Renal cortical epithelial cell (primary cell): ENCODE results near the gene EMD. TPM values are rescaled to one million over a fixed set of nuclear protein-coding genes. Genes with fewer than 3 reads are reported as not detected.
"Not testable (repeated sequence)": the region's sequence is repeated elsewhere in the genome, so short reads cannot be mapped to it uniquely, and the experiment has no call there.

Experiments used
- DNase-seq: peaks from one replicate; pipeline ENCODE4 v3.0.0-alpha.2; 2011; ENCODE audit warnings: low read depth
- total RNA-seq: library from RNA; depleted of rRNA; stranded (reverse); fragments of >200 nt; gene quantifications from 2 replicates; pipeline ENCODE4 v1.2.3, GENCODE V29; 2014

EMD gene
- 14.9 and 16.8 TPM in 2 replicates for total RNA-seq

GRCh38 chrX:154378799-154379568 is at the start of gene EMD:
Gene EMD, plus strand, starts transcription at chrX:154379295. Its CDS starts 190 bp downstream, at chrX:154379485.
- DNase-seq = peak; percentile 86

- no peak for DNase-seq
These were observed 46.5 kb upstream of the EMD start for GRCh38 chrX:154332561-154332960.

DNA sequence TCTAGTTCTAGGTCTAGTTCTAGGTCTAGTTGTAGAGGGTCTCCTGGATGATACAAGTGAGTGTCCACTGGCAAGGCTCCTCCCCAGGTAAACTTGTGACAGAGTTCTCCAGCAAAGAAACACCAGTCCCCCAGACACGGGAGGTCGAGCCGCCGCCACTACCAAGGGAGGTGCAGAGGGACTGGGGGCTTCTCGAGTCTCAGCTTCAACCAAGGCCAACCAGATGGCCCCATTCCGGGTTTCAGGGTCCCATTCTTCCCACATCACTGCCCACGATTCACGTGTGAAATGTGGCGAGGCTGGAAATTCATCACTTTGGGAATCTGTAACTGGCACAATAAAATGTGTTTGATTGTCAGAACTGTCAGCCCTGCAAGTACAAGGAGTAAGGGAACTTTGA is 46.0 kb upstream of the EMD start:
- no peak for DNase-seq

DNA sequence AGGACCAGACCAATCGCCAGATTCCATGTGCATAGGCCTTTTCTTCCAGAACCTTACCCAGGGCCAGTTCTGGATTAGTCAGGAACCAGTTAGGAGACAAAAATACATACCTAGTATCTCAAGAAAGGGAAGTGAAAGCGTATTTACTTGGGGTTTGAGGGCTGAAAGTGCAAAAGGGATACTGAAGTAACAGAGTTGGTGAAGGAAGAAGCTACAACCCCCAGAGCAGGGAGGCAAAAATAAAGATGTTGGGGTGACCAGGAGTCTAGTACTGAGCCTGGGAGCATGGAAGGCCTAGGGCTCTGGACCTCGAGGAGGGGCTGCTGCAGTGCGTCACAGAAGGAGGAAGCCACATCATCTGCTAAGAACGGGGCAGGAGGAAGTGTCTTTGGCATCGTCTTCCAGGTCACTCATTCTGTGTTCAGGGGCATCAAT is 45.2 kb upstream of the EMD start:
- DNase-seq = no peak

DNA sequence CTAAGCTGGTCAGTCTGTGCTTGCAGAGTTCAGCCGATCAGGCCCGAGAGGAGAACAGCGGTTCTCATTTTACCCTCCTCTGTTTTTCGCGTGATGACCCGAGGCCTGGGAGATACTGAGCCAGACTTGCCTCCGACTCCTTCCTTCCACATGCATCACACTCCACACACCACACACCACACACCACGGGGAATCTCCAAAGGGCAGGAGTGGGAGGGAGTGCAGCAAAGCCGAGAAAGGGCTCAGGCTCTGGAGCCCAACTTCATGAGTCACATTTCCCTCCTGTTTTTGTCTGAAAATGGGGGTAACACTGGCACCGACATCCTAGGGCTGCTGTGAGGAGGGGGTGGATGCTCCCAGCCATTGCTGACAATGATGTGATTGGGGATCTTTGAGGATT is 44.6 kb upstream of the EMD start:
- DNase-seq = no peak

GRCh38 chrX:154341399-154342298 is 37.4 kb upstream of the EMD start:
- not testable (repeated sequence) for DNase-seq

DNA sequence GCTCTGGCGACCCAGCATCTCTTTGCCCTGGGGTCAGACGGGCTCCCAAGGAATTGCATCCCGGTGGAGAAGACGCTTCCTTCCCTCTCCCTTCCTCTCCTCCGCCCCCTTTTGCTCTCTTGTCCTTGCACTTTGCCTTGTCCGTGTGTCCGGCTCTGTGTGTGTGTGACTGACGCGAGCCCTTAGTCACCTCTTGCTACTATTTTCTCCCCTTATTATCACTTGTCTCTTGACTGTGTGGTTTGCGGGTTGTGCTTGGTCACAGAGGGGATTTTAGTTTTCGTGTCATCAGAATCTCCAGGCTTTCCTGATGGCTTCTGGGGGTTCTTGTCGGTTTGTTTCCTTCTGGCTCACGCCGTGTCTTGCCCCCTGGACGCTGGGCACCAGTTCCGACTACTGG is 36.0 kb upstream of the EMD start:
- DNase-seq = not testable (repeated sequence)

DNA sequence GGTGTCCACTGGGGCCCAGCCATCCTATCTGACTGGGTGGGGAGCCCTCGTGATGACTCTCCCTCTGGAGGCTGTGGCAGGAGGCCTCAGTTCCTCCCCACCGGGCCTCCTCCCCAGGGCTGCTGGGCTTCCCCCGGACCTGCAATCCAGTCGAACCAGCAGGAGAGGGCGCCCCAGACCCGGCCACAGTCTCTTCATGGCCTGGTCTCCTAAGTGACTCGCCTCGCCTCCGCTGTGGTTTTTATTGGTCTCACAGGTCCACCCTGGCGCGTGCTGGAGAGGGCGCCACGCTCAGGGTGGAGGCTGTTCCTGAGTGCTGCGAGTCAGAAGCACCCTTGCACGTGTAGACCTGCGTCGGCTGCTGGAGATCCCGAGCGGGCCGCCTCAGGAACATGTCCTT is 35.5 kb upstream of the EMD start:
- not testable (repeated sequence) for DNase-seq

DNA sequence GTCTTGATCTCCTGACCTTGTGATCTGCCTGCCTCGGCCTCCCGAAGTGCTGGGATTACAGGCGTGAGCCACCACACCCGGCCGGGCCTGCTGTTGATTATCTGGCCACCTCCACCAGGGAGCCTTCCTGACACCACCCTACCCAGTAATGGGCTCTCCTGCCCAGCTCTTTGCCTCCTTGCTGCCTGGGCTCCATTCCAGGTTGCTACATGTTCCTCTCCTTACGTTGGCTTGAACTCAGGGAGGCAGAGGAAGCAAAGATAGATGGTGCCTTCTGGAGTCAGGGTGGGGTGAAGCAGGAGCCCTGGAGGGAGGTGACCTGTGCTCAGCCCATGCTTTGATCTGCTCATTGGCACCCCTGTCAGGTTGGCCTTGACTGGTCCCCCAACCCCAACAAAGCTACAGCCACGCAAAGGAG is 31.0 kb upstream of the EMD start:
- DNase-seq = no peak

GRCh38 chrX:154348646-154349358 is 30.3 kb upstream of the EMD start:
- no peak for DNase-seq

DNA sequence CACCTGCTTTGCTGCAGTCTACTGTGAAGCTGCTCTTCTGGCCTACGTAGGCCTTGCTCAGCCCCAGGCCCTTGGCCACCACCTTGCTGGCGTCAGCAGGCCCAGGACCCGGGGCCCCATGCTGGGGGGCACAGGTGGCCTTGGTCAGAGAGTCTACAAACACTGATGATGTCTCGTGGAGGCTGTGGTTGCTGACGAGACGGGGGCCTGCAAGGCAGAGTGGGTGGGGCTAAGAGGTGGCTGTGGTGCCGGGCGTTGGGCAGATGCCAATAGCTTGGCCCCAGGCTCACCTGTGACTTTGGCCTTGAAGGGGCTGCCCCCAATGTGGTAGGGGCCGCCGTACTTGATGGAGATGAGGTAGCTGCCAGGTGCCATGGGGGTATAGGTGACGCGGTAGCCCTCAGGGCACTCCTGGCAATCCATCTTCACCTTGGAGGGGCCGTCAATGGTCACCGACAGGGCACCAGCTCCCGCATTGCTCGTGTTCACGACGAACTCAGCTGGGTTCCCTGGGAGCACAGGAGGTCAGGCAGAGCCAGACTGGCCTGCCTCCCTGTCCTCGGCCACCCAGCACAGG is 29.6 kb upstream of the EMD start:
- DNase-seq = no peak

DNA sequence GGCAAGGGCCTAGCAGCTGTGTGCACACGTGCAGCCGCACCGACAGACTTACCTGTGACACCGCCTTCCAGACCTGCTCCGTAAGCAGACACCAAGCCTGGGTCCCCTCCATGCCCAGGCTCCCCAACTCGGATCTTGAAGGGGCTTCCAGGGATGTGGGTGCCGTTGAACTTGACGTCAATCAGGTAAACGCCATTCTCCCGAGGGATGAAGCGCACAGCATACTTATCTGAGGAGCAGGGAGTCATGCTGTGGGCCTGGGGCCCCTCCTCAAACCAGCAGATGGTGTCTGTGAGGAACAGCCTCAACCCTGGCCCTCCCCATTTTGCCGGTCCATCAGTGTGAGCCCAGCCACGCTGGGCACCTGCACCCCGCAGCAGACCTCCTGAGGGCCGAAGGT is 29.1 kb upstream of the EMD start:
- no peak for DNase-seq

GRCh38 chrX:154350429-154351182 is 28.5 kb upstream of the EMD start:
- DNase-seq = no peak

DNA sequence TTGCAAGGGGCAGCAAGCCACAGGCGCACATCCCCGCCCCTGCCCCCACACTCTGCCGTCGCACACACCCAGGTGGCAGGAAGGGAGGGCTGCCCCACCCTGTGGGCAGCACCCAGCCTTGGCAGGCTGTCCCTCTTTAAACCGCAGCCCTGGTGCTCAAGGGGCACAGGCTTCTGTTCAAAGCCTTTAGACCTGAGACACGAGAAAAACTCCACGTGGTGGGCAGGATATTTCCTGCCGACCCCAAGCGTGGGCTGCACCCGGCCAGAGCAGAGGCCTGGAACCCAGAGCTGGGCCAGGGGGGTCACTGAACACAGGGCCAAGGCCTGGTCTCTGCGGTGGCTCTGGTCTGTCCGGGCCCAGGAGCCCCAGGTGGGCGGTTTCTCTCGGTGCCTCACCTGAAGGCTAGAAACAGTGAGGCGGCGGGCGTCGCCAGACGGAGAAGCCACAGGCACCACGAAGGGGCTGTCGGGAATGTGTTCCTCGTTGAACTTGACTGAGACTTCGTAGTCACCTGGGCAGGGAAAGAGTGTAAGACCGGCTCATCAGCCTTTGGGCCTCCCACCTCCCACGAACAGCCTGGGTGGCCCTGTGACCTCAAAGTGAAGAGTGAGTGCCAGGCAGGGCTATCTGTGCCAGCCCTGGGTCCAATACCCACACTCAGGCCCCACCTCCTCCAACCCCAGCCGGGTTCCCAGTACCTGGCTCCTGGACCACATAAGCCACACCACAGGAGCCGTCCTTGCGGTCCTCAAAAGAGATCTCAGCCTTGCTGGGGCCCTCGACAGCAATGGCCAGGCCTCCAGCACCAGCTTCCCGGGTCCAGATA is 27.7 kb upstream of the EMD start:
- no peak for DNase-seq

- no peak for DNase-seq
These were observed 27.1 kb upstream of the EMD start for GRCh38 chrX:154352012-154352401.

- no peak for DNase-seq
These were observed 26.6 kb upstream of the EMD start for GRCh38 chrX:154352466-154352865.

DNA sequence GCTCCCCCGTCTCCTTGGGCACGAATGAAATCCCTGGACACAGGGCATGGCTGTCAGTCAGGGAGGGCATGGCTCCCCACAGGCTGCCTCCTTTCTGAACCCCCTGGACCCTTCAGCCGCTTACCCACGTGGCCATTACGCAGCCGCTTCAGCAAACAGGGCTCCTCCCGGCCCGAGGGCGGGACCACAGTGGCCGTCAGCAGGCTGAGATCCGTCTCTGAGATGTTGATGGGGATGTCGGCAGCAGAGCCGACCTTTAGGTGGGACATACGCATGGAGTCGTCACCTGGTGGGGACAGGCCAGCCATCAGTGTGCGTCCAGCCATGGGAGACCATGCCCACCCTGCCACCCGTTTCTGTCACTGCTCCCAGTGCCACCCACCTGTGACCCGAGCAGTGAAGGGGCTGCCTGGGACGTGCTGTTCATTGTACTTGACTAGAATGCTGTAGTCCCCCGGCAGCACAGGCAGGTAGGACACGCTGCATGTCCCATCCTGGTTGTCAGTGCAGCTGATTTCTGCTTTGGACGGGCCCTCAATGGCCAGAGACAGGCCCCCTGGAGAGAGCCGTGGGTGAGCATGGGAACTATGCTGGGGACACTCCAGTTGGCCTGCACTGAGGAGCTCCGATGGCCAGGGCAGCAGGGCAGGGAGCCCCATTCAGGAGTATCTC is 25.8 kb upstream of the EMD start:
- DNase-seq = no peak

DNA sequence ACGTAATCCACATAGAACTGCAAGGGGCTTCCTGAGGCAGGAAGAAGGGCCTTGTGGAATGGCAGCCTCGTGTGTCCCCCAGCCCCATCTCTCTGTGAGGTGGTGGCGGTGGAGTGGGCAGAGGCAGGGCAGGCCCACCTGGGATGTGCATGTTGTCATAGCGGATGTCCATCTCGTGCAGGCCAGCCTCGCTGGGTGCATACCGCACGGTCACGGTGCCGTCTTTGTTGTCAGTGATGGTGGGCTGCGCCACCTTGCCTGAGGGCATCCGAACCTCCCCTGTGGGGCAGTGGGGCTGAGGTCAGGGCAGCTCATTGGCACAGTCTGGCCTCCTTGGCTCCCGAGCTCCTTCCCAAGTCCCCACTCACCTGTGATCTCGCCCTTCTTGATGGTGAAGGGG is 25.1 kb upstream of the EMD start:
- no peak for DNase-seq

GRCh38 chrX:154354516-154354915 is 24.6 kb upstream of the EMD start:
- no peak for DNase-seq
